ENCODE results near the gene MAML3. TPM values are rescaled to one million over a fixed set of nuclear protein-coding genes. Genes with fewer than 3 reads are reported as not detected.

MAML3 gene
- total RNA-seq, 1 experiment from 2014 or later: 12.1 TPM

- ChIA-PET POLR2A (no interaction called here), CTCF (no interaction called here)
- no peaks in the 10 kb centered on the region for H3K36me3 ChIP-seq (ENCODE audit: control insufficient read depth, insufficient read depth, low read length)
- peak overlapping the region; percentile 7 for H3K4me3 Mint-ChIP-seq (ENCODE audit: unreplicated experiment)
- no peaks in the 10 kb centered on the region for H3K27me3 ChIP-seq (replicated peaks; ENCODE audit: control insufficient read depth, insufficient read depth, low read length)
- DNase-seq: no peak
- H3K4me3 ChIP-seq (ENCODE audit: low read depth, low read length): no peak overlapping the region
- peak overlapping the region; percentile 60 for H3K27ac Mint-ChIP-seq (ENCODE audit: unreplicated experiment)
- H3K36me3 Mint-ChIP-seq (ENCODE audit: insufficient read depth, unreplicated experiment): no peaks in the 10 kb centered on the region
- no peaks in the 10 kb centered on the region for H3K9me3 ChIP-seq
- no peaks in the 10 kb centered on the region for H3K9me3 Mint-ChIP-seq (ENCODE audit: unreplicated experiment)
- TF ChIP-seq CTCF (IDR thresholded peaks at IDR 0.05; ENCODE audit: insufficient read depth in 1 of 2, low read depth in 1 of 2, low read length in 1 of 2, severe bottlenecking in 1 of 2, unreplicated experiment in 1 of 2): no peak
- peaks cover 73% of the 10 kb centered on the region for H3K4me1 Mint-ChIP-seq (ENCODE audit: low read depth, unreplicated experiment)
- BruUV-seq (replicated peaks): no TSS peak
- peaks cover 40% of the 10 kb centered on the region for H3K4me1 ChIP-seq
- intact Hi-C loops (cut with micrococcal nuclease; ENCODE audit: unreplicated experiment): no loop called here
- no peaks in the 10 kb centered on the region for H3K27me3 Mint-ChIP-seq (ENCODE audit: insufficient read depth, unreplicated experiment)
Observed at GRCh38 chr4:140095694-140096482, 58.1 kb downstream of the MAML3 start.

DNA sequence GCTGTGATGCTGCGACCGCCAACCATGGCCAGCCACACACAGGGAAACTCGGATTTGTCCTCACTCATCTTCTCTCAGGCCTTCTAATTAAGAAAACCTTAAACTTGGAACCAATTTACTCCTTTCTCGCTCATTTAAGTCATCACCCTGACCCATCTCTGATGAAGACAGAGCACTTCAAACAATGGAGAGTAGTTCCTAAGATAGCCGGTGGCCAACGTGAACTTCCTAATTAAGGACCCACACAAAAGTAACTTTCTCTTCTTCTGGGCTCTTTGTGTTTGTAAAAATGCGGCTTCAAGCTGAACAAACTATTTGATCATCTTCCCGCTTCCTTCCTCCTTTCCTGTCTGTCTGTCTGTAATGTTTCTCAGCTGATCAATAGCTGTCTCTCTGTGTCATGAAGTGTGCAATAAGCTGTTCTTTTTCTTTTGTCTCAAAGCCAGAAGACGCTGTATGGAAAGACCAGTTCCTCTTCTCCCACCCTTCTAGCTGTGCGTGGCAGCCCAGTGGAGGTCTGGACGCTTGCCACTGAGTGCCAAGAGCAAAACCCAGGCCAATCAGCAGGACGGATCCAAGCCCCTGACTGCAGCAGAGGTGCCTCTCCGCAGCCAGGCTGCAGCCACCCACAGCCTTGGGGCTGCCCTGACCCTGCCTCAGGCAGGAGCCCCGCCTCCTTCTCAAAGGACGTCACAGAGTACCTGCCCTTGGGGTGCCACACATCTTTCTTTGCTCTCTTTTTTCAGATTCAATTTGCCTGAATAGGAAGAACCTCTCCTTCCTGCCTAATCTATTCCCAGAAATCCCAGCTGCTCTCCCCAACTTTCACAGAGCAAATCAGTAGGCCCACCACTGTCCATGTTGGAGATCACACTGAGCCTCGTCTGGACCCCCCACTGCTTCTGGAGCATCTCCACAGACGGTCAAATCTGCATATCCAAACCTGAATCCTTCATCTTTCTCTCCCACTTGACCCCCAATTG, 59.3 kb downstream of the MAML3 start:
- no peak for TF ChIP-seq CTCF (IDR thresholded peaks at IDR 0.05; ENCODE audit: insufficient read depth in 1 of 2, low read depth in 1 of 2, low read length in 1 of 2, severe bottlenecking in 1 of 2, unreplicated experiment in 1 of 2)
- POLR2A ChIA-PET: no interaction called here
- Histone ChIP-seq H3K27me3 (replicated peaks; ENCODE audit: control insufficient read depth, insufficient read depth, low read length) (no peaks in the 10 kb centered on the region), H3K36me3 (ENCODE audit: control insufficient read depth, insufficient read depth, low read length) (no peaks in the 10 kb centered on the region), H3K4me1 (peaks cover 52% of the 10 kb centered on the region), H3K4me3 (ENCODE audit: low read depth, low read length) (no peak overlapping the region), H3K9me3 (no peaks in the 10 kb centered on the region)
- no peaks in the 10 kb centered on the region for H3K27me3 Mint-ChIP-seq (ENCODE audit: insufficient read depth, unreplicated experiment)
- intact Hi-C loops (cut with micrococcal nuclease; ENCODE audit: unreplicated experiment): no loop called here
- peak overlapping the region; percentile 60 for H3K27ac Mint-ChIP-seq (ENCODE audit: unreplicated experiment)
- no peak overlapping the region for H3K4me3 Mint-ChIP-seq (ENCODE audit: unreplicated experiment)
- no peaks in the 10 kb centered on the region for H3K36me3 Mint-ChIP-seq (ENCODE audit: insufficient read depth, unreplicated experiment)
- no TSS peak for BruUV-seq (replicated peaks)
- H3K4me1 Mint-ChIP-seq (ENCODE audit: low read depth, unreplicated experiment): peaks cover 74% of the 10 kb centered on the region
- no peak for DNase-seq
- H3K9me3 Mint-ChIP-seq (ENCODE audit: unreplicated experiment): no peaks in the 10 kb centered on the region
- CTCF ChIA-PET: interaction anchor here (0.6 kb wide), 1 partner anchor 18 kb away, joined by 3 read pairs; no protein-coding TSS in a partner anchor

- no TSS peak for BruUV-seq (replicated peaks)
- Histone ChIP-seq H3K4me3 (ENCODE audit: low read depth, low read length) (peak overlapping the region; percentile 20), H3K4me1 (peaks cover 58% of the 10 kb centered on the region), H3K36me3 (ENCODE audit: control insufficient read depth, insufficient read depth, low read length) (no peaks in the 10 kb centered on the region), H3K27me3 (replicated peaks; ENCODE audit: control insufficient read depth, insufficient read depth, low read length) (no peaks in the 10 kb centered on the region), H3K9me3 (no peaks in the 10 kb centered on the region)
- peak overlapping the region; percentile 63 for H3K27ac Mint-ChIP-seq (ENCODE audit: unreplicated experiment)
- peak; percentile 53 to 64 for DNase-seq
- H3K27me3 Mint-ChIP-seq (ENCODE audit: insufficient read depth, unreplicated experiment): no peaks in the 10 kb centered on the region
- H3K4me1 Mint-ChIP-seq (ENCODE audit: low read depth, unreplicated experiment): peaks cover 75% of the 10 kb centered on the region
- ChIA-PET CTCF (no interaction called here), POLR2A (no interaction called here)
- intact Hi-C loops (cut with micrococcal nuclease; ENCODE audit: unreplicated experiment): loop anchor here (1.0 kb wide), 1 partner anchor 59 kb away; no protein-coding TSS in a partner anchor
- TF ChIP-seq CTCF (IDR thresholded peaks at IDR 0.05; ENCODE audit: insufficient read depth in 1 of 2, low read depth in 1 of 2, low read length in 1 of 2, severe bottlenecking in 1 of 2, unreplicated experiment in 1 of 2): no peak
- H3K9me3 Mint-ChIP-seq (ENCODE audit: unreplicated experiment): no peaks in the 10 kb centered on the region
- H3K4me3 Mint-ChIP-seq (ENCODE audit: unreplicated experiment): peak overlapping the region; percentile 73
- H3K36me3 Mint-ChIP-seq (ENCODE audit: insufficient read depth, unreplicated experiment): no peaks in the 10 kb centered on the region
Observed at GRCh38 chr4:140092094-140092851, 61.7 kb downstream of the MAML3 start.

Data from Caco-2 (cell line).